B cell (primary cell): ENCODE results near the gene EPN2.

Source experiments
- EZH2 ChIP-seq: IDR thresholded peaks from 2 replicates; pipeline ENCODE4 v1.6.1; 2012; ENCODE audit warnings: borderline replicate concordance, low read depth, mild to moderate bottlenecking, moderate library complexity, low read length; ENCODE audit not compliant: insufficient read depth, poor library complexity, severe bottlenecking
- TF ChIP-seq, protein P1 (sequence below): fragments of 200-600 bp; IDR thresholded peaks from one replicate; pipeline ENCODE4 v1.8.0; 2022; ENCODE audit warnings: antibody characterized with exemption, mild to moderate bottlenecking

DNA sequence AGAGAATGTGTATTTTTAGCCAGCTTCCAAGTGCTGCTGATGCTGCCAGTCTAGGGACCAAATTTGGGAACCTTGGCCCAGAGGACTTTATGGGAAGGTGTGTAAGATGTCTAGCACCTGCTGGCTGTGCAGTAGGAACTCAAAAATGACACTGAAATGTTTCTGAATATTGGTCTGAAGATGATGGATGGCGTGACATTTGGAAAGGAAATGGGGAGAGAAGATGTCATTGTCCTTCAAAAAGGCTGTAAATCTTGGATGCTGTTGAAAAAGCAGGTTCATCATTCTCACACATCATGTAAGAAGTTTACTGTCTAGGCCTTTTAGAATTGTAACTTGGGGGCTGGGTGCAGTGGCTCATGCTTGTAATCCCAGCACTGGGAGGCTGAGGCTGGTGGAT, 6.7 kb downstream of the EPN2 start:
- TF ChIP-seq, protein P1, sequence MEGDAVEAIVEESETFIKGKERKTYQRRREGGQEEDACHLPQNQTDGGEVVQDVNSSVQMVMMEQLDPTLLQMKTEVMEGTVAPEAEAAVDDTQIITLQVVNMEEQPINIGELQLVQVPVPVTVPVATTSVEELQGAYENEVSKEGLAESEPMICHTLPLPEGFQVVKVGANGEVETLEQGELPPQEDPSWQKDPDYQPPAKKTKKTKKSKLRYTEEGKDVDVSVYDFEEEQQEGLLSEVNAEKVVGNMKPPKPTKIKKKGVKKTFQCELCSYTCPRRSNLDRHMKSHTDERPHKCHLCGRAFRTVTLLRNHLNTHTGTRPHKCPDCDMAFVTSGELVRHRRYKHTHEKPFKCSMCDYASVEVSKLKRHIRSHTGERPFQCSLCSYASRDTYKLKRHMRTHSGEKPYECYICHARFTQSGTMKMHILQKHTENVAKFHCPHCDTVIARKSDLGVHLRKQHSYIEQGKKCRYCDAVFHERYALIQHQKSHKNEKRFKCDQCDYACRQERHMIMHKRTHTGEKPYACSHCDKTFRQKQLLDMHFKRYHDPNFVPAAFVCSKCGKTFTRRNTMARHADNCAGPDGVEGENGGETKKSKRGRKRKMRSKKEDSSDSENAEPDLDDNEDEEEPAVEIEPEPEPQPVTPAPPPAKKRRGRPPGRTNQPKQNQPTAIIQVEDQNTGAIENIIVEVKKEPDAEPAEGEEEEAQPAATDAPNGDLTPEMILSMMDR: no peak
- no peak for TF ChIP-seq EZH2
